Smooth muscle cell (in vitro differentiated cells): ENCODE measurements around the gene NXPH2. TPM values are rescaled to one million over a fixed set of nuclear protein-coding genes. Genes with fewer than 3 reads are reported as not detected.

Experiments
- DNase-seq: peaks from one replicate; lab custom pipeline; 2025; ENCODE audit not compliant: unreplicated experiment; lab: John Stamatoyannopoulos, UW
- H2AFZ ChIP-seq: fragments of 200-600 bp; sonication (generic); 2 replicates; pipeline ENCODE4 v1.6.0; 2016; ENCODE audit warnings: antibody characterized with exemption, low read depth, mild to moderate bottlenecking
- H3F3A ChIP-seq: fragments of 200-600 bp; sonication (generic); 2 replicates; pipeline ENCODE4 v1.6.0; 2017; ENCODE audit warnings: antibody characterized with exemption, low read depth
- H3K27ac ChIP-seq: fragments of 200-600 bp; sonication (generic); 2 replicates; pipeline ENCODE4 v1.5.1; 2016; ENCODE audit warnings: low read depth, mild to moderate bottlenecking
- H3K27me3 ChIP-seq: fragments of 200-600 bp; sonication (generic); 2 replicates; pipeline ENCODE4 v1.6.1; 2016; ENCODE audit warnings: low read depth, mild to moderate bottlenecking
- H3K36me3 ChIP-seq: fragments of 200-600 bp; sonication (generic); 2 replicates; pipeline ENCODE4 v1.5.1; 2016; ENCODE audit warnings: low read depth
- H3K4me1 ChIP-seq: fragments of 200-600 bp; sonication (generic); 2 replicates; pipeline ENCODE4 v1.5.1; 2016; ENCODE audit warnings: low read depth
- H3K4me2 ChIP-seq: fragments of 200-600 bp; sonication (generic); 2 replicates; pipeline ENCODE4 v1.6.0; 2016; ENCODE audit warnings: mild to moderate bottlenecking
- H3K4me3 ChIP-seq: fragments of 200-600 bp; sonication (generic); 2 replicates; pipeline ENCODE4 v1.5.1; 2016; ENCODE audit warnings: mild to moderate bottlenecking
- H3K79me2 ChIP-seq: fragments of 200-600 bp; sonication (generic); 2 replicates; pipeline ENCODE4 v1.6.0; 2016; ENCODE audit warnings: low read depth, mild to moderate bottlenecking
- H3K9ac ChIP-seq: fragments of 200-600 bp; sonication (generic); 2 replicates; pipeline ENCODE4 v1.6.0; 2016; ENCODE audit warnings: low read depth
- H3K9me3 ChIP-seq: fragments of 200-600 bp; sonication (generic); replicated peaks from 2 replicates; pipeline ENCODE4 v1.5.1; 2016; ENCODE audit warnings: low read depth
- H4K20me1 ChIP-seq: fragments of 200-600 bp; sonication (generic); 2 replicates; pipeline ENCODE4 v1.6.0; 2016; ENCODE audit warnings: low read depth
- WGBS: methylation state at CpG from one replicate; pipeline ENCODE4 v1.1.7; 2016; ENCODE audit warnings: low lambda C conversion rate; 5-methylcytosine and 5-hydroxymethylcytosine counted together
- polyA plus RNA-seq: library from polyadenylated mRNA; unstranded; fragments of >200 nt; fragmentation: Nextera tagmentation; extraction: Ambion mirVana; gene quantifications from 2 replicates; pipeline ENCODE4 v1.2.1, GENCODE V29; 2016
- total RNA-seq: library from RNA; depleted of rRNA; stranded (reverse); fragments of >200 nt; gene quantifications from 2 replicates; pipeline ENCODE4 v1.2.3, GENCODE V29; 2014
- TF ChIP-seq, protein P1 (sequence below): fragments of 200-600 bp; sonication (generic); IDR thresholded peaks from 2 replicates; pipeline ENCODE4 v1.5.1; 2017; ENCODE audit warnings: borderline replicate concordance, mild to moderate bottlenecking, antibody characterized with exemption; ENCODE audit not compliant: insufficient read depth, poor library complexity, severe bottlenecking

The NXPH2 gene
- total and polyA plus RNA-seq, 2 experiments from 2014 or later: not detected

DNA sequence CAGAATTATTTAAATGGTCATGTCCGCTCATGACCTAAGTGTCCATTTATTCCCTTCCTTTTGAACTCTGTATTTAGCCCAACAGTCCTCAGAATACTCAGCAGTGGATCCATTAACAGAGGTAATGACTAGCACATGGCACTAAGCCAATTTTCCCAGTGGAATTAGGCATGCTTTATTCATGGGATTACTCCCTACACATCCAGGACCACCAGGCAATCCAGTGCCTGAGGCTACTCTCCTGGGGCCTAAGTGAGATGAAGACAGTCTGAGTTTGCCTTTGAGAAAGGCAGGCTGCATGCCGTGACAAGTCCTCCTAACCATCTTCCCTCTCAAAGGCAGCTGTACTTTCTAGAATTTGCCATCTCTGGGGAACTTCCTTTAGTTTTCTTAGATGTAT, 150.0 kb downstream of the NXPH2 start:
- 83% methylated on average over 2 of the region's 2 CpGs for WGBS
- Histone ChIP-seq H3K27ac (no peak overlapping the region), H2AFZ (no peak overlapping the region), H3K27me3 (no peaks in the 10 kb centered on the region), H3K4me3 (no peak overlapping the region), H3K9me3 (no peaks in the 10 kb centered on the region), H3F3A (no peaks in the 10 kb centered on the region), H3K9ac (no peak overlapping the region), H4K20me1 (no peaks in the 10 kb centered on the region), H3K79me2 (no peaks in the 10 kb centered on the region), H3K36me3 (no peaks in the 10 kb centered on the region), H3K4me1 (no peaks in the 10 kb centered on the region), H3K4me2 (no peak overlapping the region)
- TF ChIP-seq, protein P1, sequence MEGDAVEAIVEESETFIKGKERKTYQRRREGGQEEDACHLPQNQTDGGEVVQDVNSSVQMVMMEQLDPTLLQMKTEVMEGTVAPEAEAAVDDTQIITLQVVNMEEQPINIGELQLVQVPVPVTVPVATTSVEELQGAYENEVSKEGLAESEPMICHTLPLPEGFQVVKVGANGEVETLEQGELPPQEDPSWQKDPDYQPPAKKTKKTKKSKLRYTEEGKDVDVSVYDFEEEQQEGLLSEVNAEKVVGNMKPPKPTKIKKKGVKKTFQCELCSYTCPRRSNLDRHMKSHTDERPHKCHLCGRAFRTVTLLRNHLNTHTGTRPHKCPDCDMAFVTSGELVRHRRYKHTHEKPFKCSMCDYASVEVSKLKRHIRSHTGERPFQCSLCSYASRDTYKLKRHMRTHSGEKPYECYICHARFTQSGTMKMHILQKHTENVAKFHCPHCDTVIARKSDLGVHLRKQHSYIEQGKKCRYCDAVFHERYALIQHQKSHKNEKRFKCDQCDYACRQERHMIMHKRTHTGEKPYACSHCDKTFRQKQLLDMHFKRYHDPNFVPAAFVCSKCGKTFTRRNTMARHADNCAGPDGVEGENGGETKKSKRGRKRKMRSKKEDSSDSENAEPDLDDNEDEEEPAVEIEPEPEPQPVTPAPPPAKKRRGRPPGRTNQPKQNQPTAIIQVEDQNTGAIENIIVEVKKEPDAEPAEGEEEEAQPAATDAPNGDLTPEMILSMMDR: no peak
- no peak for DNase-seq

DNA sequence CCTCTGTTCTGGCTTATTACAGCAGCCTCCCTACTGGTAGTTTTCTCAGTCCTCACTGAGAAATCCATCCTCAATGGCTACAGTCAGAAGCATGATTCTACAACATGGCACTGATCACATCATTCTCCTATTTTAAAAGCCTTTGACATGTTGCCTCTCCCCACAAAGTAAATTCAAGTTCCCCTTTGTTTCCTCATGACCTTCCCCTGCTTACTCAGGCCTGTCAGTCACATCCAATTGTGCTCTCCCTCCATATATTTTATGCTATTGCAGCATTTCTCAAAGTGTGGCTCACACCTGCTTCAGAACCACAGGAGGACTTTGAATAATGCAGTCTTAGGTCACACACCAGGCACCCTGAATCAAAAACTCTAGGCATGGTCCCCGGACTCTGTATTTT, 154.0 kb downstream of the NXPH2 start:
- TF ChIP-seq, protein P1: no peak
- Histone ChIP-seq H3K4me1 (no peaks in the 10 kb centered on the region), H3K27ac (no peak overlapping the region), H4K20me1 (no peaks in the 10 kb centered on the region), H3K9me3 (no peaks in the 10 kb centered on the region), H3K79me2 (no peaks in the 10 kb centered on the region), H3K4me3 (no peak overlapping the region), H3K36me3 (no peaks in the 10 kb centered on the region), H3K9ac (no peak overlapping the region), H3F3A (no peaks in the 10 kb centered on the region), H3K27me3 (no peaks in the 10 kb centered on the region), H3K4me2 (no peak overlapping the region), H2AFZ (no peak overlapping the region)
- DNase-seq: no peak
- WGBS: 97% methylated on average over 1 of the region's 1 CpG

DNA sequence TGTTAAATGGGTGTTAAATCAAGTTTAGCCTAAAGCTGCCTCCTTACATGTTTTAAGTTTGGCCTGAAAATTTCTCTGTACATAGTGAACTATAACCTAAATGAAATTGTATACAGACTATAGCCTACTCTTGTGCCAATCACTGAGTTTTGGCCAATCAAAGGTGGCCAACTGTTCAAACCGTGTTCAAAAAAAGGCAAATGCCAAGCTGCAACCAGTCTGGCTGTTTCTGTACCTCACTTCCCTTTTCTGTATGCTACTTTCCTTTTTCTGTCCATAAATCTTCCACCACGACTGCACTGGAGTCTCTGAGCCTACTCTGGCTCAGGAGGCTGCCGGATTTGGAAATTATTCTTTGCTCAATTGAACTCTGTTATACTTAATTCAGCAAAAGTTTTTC, 157.6 kb downstream of the NXPH2 start:
- no peak for DNase-seq
- Histone ChIP-seq H3K4me3 (no peak overlapping the region), H3K27ac (no peak overlapping the region), H2AFZ (no peak overlapping the region), H3F3A (no peaks in the 10 kb centered on the region), H3K4me1 (no peaks in the 10 kb centered on the region), H4K20me1 (no peaks in the 10 kb centered on the region), H3K4me2 (no peak overlapping the region), H3K79me2 (no peaks in the 10 kb centered on the region), H3K9ac (no peak overlapping the region), H3K27me3 (peaks cover under 1% of the 10 kb centered on the region), H3K36me3 (no peaks in the 10 kb centered on the region), H3K9me3 (no peaks in the 10 kb centered on the region)
- WGBS: 90% methylated on average over 3 of the region's 3 CpGs
- TF ChIP-seq, protein P1: no peak

DNA sequence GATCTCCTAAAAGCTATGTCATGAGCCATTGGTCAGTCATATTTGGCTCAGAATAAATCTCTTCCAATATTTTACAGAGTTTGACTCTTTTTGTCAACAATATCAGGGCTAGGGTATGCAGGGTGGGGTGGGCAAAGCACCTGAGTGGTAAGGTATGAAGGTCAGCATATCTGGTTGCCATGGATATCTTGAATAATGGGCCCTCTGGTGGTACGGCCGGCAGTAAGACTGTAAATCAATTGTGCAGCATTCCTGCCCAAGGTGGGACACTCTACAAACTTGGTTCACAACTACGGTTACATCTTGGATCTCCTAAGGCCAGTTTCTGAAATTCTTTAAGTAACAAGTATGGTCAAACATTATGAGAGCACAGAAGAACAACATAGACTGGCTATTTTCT, 159.1 kb downstream of the NXPH2 start:
- no peak for DNase-seq
- WGBS: 64% methylated on average over 3 of the region's 3 CpGs

More for the DNA sequence above, 159.1 kb downstream of the NXPH2 start:
- H4K20me1 ChIP-seq: no peaks in the 10 kb centered on the region
- H3K27ac ChIP-seq: no peak overlapping the region
- H3K9ac ChIP-seq: no peak overlapping the region
- peaks cover 11% of the 10 kb centered on the region for H3K27me3 ChIP-seq
- no peaks in the 10 kb centered on the region for H3K79me2 ChIP-seq
- H3K4me1 ChIP-seq: no peaks in the 10 kb centered on the region
- no peak overlapping the region for H3K4me3 ChIP-seq
- no peak overlapping the region for H3K4me2 ChIP-seq
- no peaks in the 10 kb centered on the region for H3F3A ChIP-seq
- TF ChIP-seq, protein P1: no peak
- H2AFZ ChIP-seq: no peak overlapping the region
- H3K9me3 ChIP-seq: no peaks in the 10 kb centered on the region
- H3K36me3 ChIP-seq: no peaks in the 10 kb centered on the region
